WTC11 (cell line): ENCODE results near the gene CLDN19.
A peak's percentile ranks its signal among the peaks of the same experiment; 100 is the strongest.

Experiments
- GRHL2 ChIP-seq: fragments of 250-450 bp; sonication (Bioruptor Pico); IDR thresholded peaks from 2 replicates; pipeline ENCODE4 v1.8.0; 2022; ENCODE audit warnings: mild to moderate bottlenecking, moderate library complexity; ENCODE audit not compliant: insufficient replicate concordance, severe bottlenecking
- TF ChIP-seq, protein P1 (sequence below): fragments of 200-600 bp; IDR thresholded peaks from 2 replicates; pipeline ENCODE4 v1.8.0; 2022; ENCODE audit warnings: antibody characterized with exemption
- TF ChIP-seq, protein P2 (sequence below): sonication (generic); formaldehyde crosslinking; IDR thresholded peaks from 2 replicates; pipeline ENCODE4 v1.8.1; 2023; ENCODE audit warnings: mild to moderate bottlenecking, missing genetic modification reagents, moderate library complexity

DNA sequence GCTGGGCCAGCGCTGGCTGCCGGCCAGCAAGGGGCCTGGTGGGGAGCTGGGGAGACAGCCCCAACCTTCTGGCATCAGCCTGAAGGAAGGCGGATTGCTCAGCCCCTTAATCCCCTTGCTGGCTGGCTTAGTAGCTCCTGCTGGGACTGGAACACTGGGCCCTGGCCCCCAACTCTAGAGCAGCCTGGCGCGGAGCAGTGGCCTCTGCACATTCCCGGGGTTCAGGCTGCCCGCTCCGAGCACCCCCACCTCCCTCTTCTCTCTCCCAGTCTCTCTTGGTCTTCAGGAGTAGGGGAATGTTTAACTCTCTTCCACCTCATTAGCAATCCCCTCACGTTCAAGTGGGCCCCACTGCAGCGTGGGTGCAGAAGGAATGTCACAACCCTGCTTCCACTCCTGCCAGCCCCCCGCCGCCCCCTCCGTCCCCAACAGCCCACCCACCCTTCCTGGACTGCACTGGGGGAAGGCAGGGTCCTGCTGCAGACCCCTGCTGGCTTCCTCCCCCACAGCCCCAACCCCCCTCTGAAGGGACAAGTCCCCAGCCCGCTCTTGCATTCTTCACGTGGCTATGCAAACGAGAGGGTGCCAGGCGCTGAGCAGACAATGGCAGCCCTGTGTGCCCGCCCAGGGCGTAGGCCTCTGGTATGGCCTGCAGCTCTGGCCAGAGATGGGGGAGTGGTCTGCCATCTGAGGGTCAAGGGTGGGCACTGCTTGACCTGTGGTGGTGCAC is 980 bp upstream of the CLDN19 start:
- TF ChIP-seq, protein P1, sequence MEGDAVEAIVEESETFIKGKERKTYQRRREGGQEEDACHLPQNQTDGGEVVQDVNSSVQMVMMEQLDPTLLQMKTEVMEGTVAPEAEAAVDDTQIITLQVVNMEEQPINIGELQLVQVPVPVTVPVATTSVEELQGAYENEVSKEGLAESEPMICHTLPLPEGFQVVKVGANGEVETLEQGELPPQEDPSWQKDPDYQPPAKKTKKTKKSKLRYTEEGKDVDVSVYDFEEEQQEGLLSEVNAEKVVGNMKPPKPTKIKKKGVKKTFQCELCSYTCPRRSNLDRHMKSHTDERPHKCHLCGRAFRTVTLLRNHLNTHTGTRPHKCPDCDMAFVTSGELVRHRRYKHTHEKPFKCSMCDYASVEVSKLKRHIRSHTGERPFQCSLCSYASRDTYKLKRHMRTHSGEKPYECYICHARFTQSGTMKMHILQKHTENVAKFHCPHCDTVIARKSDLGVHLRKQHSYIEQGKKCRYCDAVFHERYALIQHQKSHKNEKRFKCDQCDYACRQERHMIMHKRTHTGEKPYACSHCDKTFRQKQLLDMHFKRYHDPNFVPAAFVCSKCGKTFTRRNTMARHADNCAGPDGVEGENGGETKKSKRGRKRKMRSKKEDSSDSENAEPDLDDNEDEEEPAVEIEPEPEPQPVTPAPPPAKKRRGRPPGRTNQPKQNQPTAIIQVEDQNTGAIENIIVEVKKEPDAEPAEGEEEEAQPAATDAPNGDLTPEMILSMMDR = no peak
- TF ChIP-seq GRHL2 = no peak
- TF ChIP-seq, protein P2, sequence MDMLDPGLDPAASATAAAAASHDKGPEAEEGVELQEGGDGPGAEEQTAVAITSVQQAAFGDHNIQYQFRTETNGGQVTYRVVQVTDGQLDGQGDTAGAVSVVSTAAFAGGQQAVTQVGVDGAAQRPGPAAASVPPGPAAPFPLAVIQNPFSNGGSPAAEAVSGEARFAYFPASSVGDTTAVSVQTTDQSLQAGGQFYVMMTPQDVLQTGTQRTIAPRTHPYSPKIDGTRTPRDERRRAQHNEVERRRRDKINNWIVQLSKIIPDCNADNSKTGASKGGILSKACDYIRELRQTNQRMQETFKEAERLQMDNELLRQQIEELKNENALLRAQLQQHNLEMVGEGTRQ = 0 out of 2 replicates have a peak, but pooled peaks have one; percentile 20
